ENCODE data around the gene PALD1.

Gene PALD1

DNA sequence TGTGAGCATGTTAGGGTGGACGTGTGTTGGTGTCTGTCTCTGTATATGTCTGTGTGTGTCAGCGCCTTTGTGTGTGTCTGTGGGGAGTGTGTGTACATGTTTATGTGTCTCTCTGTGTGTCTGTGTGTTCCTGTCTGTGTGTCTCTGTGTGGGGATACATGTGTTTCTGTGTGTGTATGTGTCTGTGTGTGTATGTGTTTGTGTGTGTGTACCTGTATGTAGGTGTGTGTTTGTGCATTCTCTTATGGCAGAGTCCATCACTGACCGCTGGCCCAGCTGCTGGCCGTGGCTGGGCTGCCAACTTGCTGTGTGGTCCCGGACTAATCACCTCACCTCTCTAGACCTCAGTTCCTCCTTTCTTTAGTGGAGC lies 54.6 kb downstream of the PALD1 start:
- Histone ChIP-seq H3K23ac (ENCODE audit: low read depth, low read length, poor library complexity) (no peak overlapping the region), H3K4me1 (ENCODE audit: control insufficient read depth in 2 of 2, insufficient read depth in 1 of 2, low read depth in 1 of 2, low read length in 2 of 2) (peaks cover 7 to 22% of the 10 kb centered on the region in 2 donors), H3K18ac (ENCODE audit: low read length) (no peak overlapping the region), H3K79me1 (ENCODE audit: low read depth, low read length) (no peaks in the 10 kb centered on the region), H2AFZ (ENCODE audit: low read length) (no peak overlapping the region), H3K36me3 (replicated peaks in 1 of 2; ENCODE audit: control insufficient read depth in 2 of 2, insufficient read depth in 2 of 2, low read length in 2 of 2) (no peaks in the 10 kb centered on the region), H3K9ac (ENCODE audit: low read depth, low read length, poor library complexity) (peak overlapping the region; percentile 13), H3K27ac (replicated peaks; ENCODE audit: low read length) (no peak overlapping the region), H3K27me3 (ENCODE audit: control insufficient read depth in 3 of 3, insufficient read depth in 3 of 3, low read depth in 1 of 3, low read length in 3 of 3) (no peaks in the 10 kb centered on the region), H3K9me3 (replicated peaks in 1 of 2; ENCODE audit: control insufficient read depth in 2 of 2, insufficient read depth in 1 of 2, low read depth in 1 of 2, low read length in 2 of 2) (no peaks in the 10 kb centered on the region), H2BK15ac (ENCODE audit: low read length) (no peak overlapping the region), H4K8ac (ENCODE audit: low read depth, low read length) (no peak overlapping the region), H2BK12ac (ENCODE audit: low read length) (no peak overlapping the region), H2AK5ac (ENCODE audit: low read depth, low read length) (no peak overlapping the region), H3K14ac (ENCODE audit: low read length) (no peak overlapping the region), H4K91ac (ENCODE audit: low read depth, low read length, poor library complexity) (no peak overlapping the region), H3K4ac (ENCODE audit: low read length) (no peak overlapping the region), H3K4me2 (ENCODE audit: insufficient read depth, low read length, poor library complexity, severe bottlenecking) (no peak overlapping the region), H2BK120ac (ENCODE audit: low read depth, low read length) (no peak overlapping the region), H2BK5ac (ENCODE audit: low read length) (no peak overlapping the region), H3K4me3 (ENCODE audit: low read length in 2 of 2) (peak overlapping the region in 1 of 2 donors; percentile 26)
- no peak for DNase-seq (ENCODE audit: low spot score)
- no CpG with 5 or more reads among the region's 5 CpGs for WGBS, 2 donors (ENCODE audit: extremely low coverage in 2 of 2, insufficient read length in 2 of 2, insufficient replicate concordance in 1 of 2)

DNA sequence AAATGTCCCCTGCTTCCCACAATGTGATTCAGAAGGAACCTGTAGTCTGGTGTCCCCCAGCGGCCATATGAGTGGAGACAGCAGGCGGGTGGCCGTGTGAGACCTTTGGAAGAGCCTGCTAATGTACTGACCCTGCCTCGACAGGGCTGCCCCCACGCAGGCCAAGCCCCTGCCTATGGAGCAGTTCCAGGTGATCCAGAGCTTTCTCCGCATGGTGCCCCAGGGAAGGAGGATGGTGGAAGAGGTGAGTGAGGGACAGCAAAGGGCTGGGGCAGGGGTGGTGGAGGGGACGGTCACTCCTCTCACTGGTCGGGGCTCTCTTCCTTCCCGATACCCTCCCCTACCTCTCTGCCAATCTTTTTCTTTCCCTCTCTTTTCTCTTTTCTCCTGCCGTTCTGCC lies 55.7 kb downstream of the PALD1 start:
- H2AK5ac ChIP-seq (ENCODE audit: low read depth, low read length), result peak overlapping the region; percentile 29
- H3K4me2 ChIP-seq (ENCODE audit: insufficient read depth, low read length, poor library complexity, severe bottlenecking), result no peak overlapping the region
- H3K27ac ChIP-seq (replicated peaks; ENCODE audit: low read length), result no peak overlapping the region
- H4K8ac ChIP-seq (ENCODE audit: low read depth, low read length), result no peak overlapping the region
- WGBS, 2 donors (ENCODE audit: extremely low coverage in 2 of 2, insufficient read length in 2 of 2, insufficient replicate concordance in 1 of 2), result no CpG with 5 or more reads among the region's 10 CpGs
- no peak overlapping the region for H3K4me3 ChIP-seq (ENCODE audit: low read length in 2 of 2)
- no peak overlapping the region for H2BK12ac ChIP-seq (ENCODE audit: low read length)
- no peak overlapping the region for H2BK120ac ChIP-seq (ENCODE audit: low read depth, low read length)
- H3K9ac ChIP-seq (ENCODE audit: low read depth, low read length, poor library complexity), result no peak overlapping the region
- DNase-seq (ENCODE audit: low spot score), result no peak
- H3K23ac ChIP-seq (ENCODE audit: low read depth, low read length, poor library complexity), result no peak overlapping the region
- H2BK5ac ChIP-seq (ENCODE audit: low read length), result no peak overlapping the region
- no peaks in the 10 kb centered on the region for H3K36me3 ChIP-seq (replicated peaks in 1 of 2; ENCODE audit: control insufficient read depth in 2 of 2, insufficient read depth in 2 of 2, low read length in 2 of 2)
- no peaks in the 10 kb centered on the region for H3K27me3 ChIP-seq (ENCODE audit: control insufficient read depth in 3 of 3, insufficient read depth in 3 of 3, low read depth in 1 of 3, low read length in 3 of 3)
- no peak overlapping the region for H2BK15ac ChIP-seq (ENCODE audit: low read length)
- H3K14ac ChIP-seq (ENCODE audit: low read length), result no peak overlapping the region
- H2AFZ ChIP-seq (ENCODE audit: low read length), result no peak overlapping the region
- no peak overlapping the region for H4K91ac ChIP-seq (ENCODE audit: low read depth, low read length, poor library complexity)
- no peak overlapping the region for H3K18ac ChIP-seq (ENCODE audit: low read length)
- no peak overlapping the region for H3K4ac ChIP-seq (ENCODE audit: low read length)
- no peaks in the 10 kb centered on the region for H3K9me3 ChIP-seq (replicated peaks in 1 of 2; ENCODE audit: control insufficient read depth in 2 of 2, insufficient read depth in 1 of 2, low read depth in 1 of 2, low read length in 2 of 2)
- peaks cover 7 to 19% of the 10 kb centered on the region in 2 donors for H3K4me1 ChIP-seq (ENCODE audit: control insufficient read depth in 2 of 2, insufficient read depth in 1 of 2, low read depth in 1 of 2, low read length in 2 of 2)
- no peaks in the 10 kb centered on the region for H3K79me1 ChIP-seq (ENCODE audit: low read depth, low read length)

DNA sequence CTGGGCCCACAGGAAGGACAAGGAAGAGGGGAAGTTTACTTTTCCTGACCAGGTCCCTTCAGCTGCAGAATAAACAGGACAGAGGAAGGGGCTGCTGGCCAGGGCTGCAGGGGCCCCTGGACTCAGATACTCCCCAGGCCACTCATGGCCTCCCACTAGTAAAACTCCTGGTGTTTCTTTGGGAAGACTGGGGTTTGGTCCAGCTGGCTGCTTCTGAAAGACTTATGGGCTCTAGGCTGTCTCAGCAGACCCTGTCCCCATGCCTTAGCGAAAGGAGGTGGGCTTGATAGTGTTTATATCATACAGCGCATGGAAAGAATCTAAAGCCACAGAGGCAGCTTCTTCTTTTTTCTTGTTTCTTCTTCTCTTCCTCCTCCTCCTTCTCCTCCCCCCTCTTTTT lies 56.4 kb downstream of the PALD1 start:
- H2AK5ac ChIP-seq (ENCODE audit: low read depth, low read length), result peak overlapping the region; percentile 29
- no peak overlapping the region for H3K27ac ChIP-seq (replicated peaks; ENCODE audit: low read length)
- no peaks in the 10 kb centered on the region for H3K9me3 ChIP-seq (replicated peaks in 1 of 2; ENCODE audit: control insufficient read depth in 2 of 2, insufficient read depth in 1 of 2, low read depth in 1 of 2, low read length in 2 of 2)
- no peak overlapping the region for H3K14ac ChIP-seq (ENCODE audit: low read length)
- H3K9ac ChIP-seq (ENCODE audit: low read depth, low read length, poor library complexity), result no peak overlapping the region
- no peak overlapping the region for H4K91ac ChIP-seq (ENCODE audit: low read depth, low read length, poor library complexity)
- H3K4me2 ChIP-seq (ENCODE audit: insufficient read depth, low read length, poor library complexity, severe bottlenecking), result no peak overlapping the region
- H2AFZ ChIP-seq (ENCODE audit: low read length), result no peak overlapping the region
- H3K4me3 ChIP-seq (ENCODE audit: low read length in 2 of 2), result no peak overlapping the region
- no CpG with 5 or more reads among the region's 2 CpGs for WGBS, 2 donors (ENCODE audit: extremely low coverage in 2 of 2, insufficient read length in 2 of 2, insufficient replicate concordance in 1 of 2)
- DNase-seq (ENCODE audit: low spot score), result no peak
- H2BK5ac ChIP-seq (ENCODE audit: low read length), result no peak overlapping the region
- peaks cover 0 to 1% of the 10 kb centered on the region in 2 donors for H3K36me3 ChIP-seq (replicated peaks in 1 of 2; ENCODE audit: control insufficient read depth in 2 of 2, insufficient read depth in 2 of 2, low read length in 2 of 2)
- no peak overlapping the region for H3K23ac ChIP-seq (ENCODE audit: low read depth, low read length, poor library complexity)
- H3K18ac ChIP-seq (ENCODE audit: low read length), result no peak overlapping the region
- H3K4me1 ChIP-seq (ENCODE audit: control insufficient read depth in 2 of 2, insufficient read depth in 1 of 2, low read depth in 1 of 2, low read length in 2 of 2), result peaks cover 7 to 19% of the 10 kb centered on the region in 2 donors
- H3K27me3 ChIP-seq (ENCODE audit: control insufficient read depth in 3 of 3, insufficient read depth in 3 of 3, low read depth in 1 of 3, low read length in 3 of 3), result no peaks in the 10 kb centered on the region
- no peak overlapping the region for H3K4ac ChIP-seq (ENCODE audit: low read length)
- no peaks in the 10 kb centered on the region for H3K79me1 ChIP-seq (ENCODE audit: low read depth, low read length)
- no peak overlapping the region for H2BK120ac ChIP-seq (ENCODE audit: low read depth, low read length)
- no peak overlapping the region for H2BK12ac ChIP-seq (ENCODE audit: low read length)
- no peak overlapping the region for H4K8ac ChIP-seq (ENCODE audit: low read depth, low read length)
- peak overlapping the region; percentile 21 for H2BK15ac ChIP-seq (ENCODE audit: low read length)

GRCh38 chr10:70535451-70535850 lies 56.9 kb downstream of the PALD1 start:
- H3K4ac ChIP-seq (ENCODE audit: low read length), result no peak overlapping the region
- H2BK120ac ChIP-seq (ENCODE audit: low read depth, low read length), result no peak overlapping the region
- WGBS, 2 donors (ENCODE audit: extremely low coverage in 2 of 2, insufficient read length in 2 of 2, insufficient replicate concordance in 1 of 2), result no CpG with 5 or more reads among the region's 5 CpGs
- no peaks in the 10 kb centered on the region for H3K9me3 ChIP-seq (replicated peaks in 1 of 2; ENCODE audit: control insufficient read depth in 2 of 2, insufficient read depth in 1 of 2, low read depth in 1 of 2, low read length in 2 of 2)
- H3K14ac ChIP-seq (ENCODE audit: low read length), result no peak overlapping the region
- H4K8ac ChIP-seq (ENCODE audit: low read depth, low read length), result no peak overlapping the region
- H2BK15ac ChIP-seq (ENCODE audit: low read length), result no peak overlapping the region
- no peak overlapping the region for H3K9ac ChIP-seq (ENCODE audit: low read depth, low read length, poor library complexity)
- H3K23ac ChIP-seq (ENCODE audit: low read depth, low read length, poor library complexity), result no peak overlapping the region
- H3K27me3 ChIP-seq (ENCODE audit: control insufficient read depth in 3 of 3, insufficient read depth in 3 of 3, low read depth in 1 of 3, low read length in 3 of 3), result no peaks in the 10 kb centered on the region
- peaks cover 7 to 19% of the 10 kb centered on the region in 2 donors for H3K4me1 ChIP-seq (ENCODE audit: control insufficient read depth in 2 of 2, insufficient read depth in 1 of 2, low read depth in 1 of 2, low read length in 2 of 2)
- H2BK12ac ChIP-seq (ENCODE audit: low read length), result no peak overlapping the region
- no peak overlapping the region for H2BK5ac ChIP-seq (ENCODE audit: low read length)
- H3K79me1 ChIP-seq (ENCODE audit: low read depth, low read length), result no peaks in the 10 kb centered on the region
- H3K27ac ChIP-seq (replicated peaks; ENCODE audit: low read length), result no peak overlapping the region
- H3K36me3 ChIP-seq (replicated peaks in 1 of 2; ENCODE audit: control insufficient read depth in 2 of 2, insufficient read depth in 2 of 2, low read length in 2 of 2), result peaks cover 0 to 4% of the 10 kb centered on the region in 2 donors
- H4K91ac ChIP-seq (ENCODE audit: low read depth, low read length, poor library complexity), result no peak overlapping the region
- H3K4me3 ChIP-seq (ENCODE audit: low read length in 2 of 2), result no peak overlapping the region
- H2AFZ ChIP-seq (ENCODE audit: low read length), result no peak overlapping the region
- DNase-seq (ENCODE audit: low spot score), result no peak
- H3K4me2 ChIP-seq (ENCODE audit: insufficient read depth, low read length, poor library complexity, severe bottlenecking), result no peak overlapping the region
- no peak overlapping the region for H3K18ac ChIP-seq (ENCODE audit: low read length)
- H2AK5ac ChIP-seq (ENCODE audit: low read depth, low read length), result no peak overlapping the region
